Measurements from ENCODE around the gene RRP8.

- TF ChIP-seq EZH2 (IDR thresholded peaks at IDR 0.05; ENCODE audit: borderline replicate concordance, insufficient read depth, low read depth, low read length, poor library complexity, severe bottlenecking) (no peak), CTCF (IDR thresholded peaks at IDR 0.05) (no peak)
These were observed 6.1 kb upstream of the RRP8 start for GRCh38 chr11:6609502-6610015.

All from B cell (primary cell).